Endothelial cell of umbilical vein (primary cell): ENCODE measurements around the gene TUBGCP3.

ENCODE experiments used
- EZH2 ChIP-seq: IDR thresholded peaks from 2 replicates; pipeline ENCODE4 v1.6.1; 2012; ENCODE audit warnings: borderline replicate concordance, low read depth, mild to moderate bottlenecking, moderate library complexity, low read length, inconsistent platforms; ENCODE audit not compliant: severe bottlenecking
- FOS ChIP-seq: IDR thresholded peaks from 2 replicates; pipeline ENCODE4 v1.6.1; 2011; ENCODE audit warnings: mild to moderate bottlenecking, low read length, moderate library complexity, borderline replicate concordance; ENCODE audit not compliant: insufficient read depth
- GATA2 ChIP-seq: IDR thresholded peaks from 2 replicates; pipeline ENCODE4 v1.7.0; 2011; ENCODE audit warnings: low read depth, mild to moderate bottlenecking, moderate library complexity, mixed read lengths, low read length; ENCODE audit not compliant: insufficient read length, insufficient read depth
- JUN ChIP-seq: IDR thresholded peaks from 2 replicates; pipeline ENCODE4 v1.6.1; 2011; ENCODE audit warnings: borderline replicate concordance, low read depth; ENCODE audit not compliant: insufficient read length, insufficient read depth
- MYC ChIP-seq: IDR thresholded peaks from one replicate; pipeline ENCODE4 v1.6.1; 2011; ENCODE audit warnings: mild to moderate bottlenecking, low read depth, low read length
- POLR2A ChIP-seq: IDR thresholded peaks from 2 replicates; pipeline ENCODE4 v1.6.1; 2012; ENCODE audit warnings: low read depth, mild to moderate bottlenecking, control low read depth, low read length
- POLR2AphosphoS5 ChIP-seq: IDR thresholded peaks from 2 replicates; pipeline ENCODE4 v1.6.1; 2012; ENCODE audit warnings: low read depth, mild to moderate bottlenecking, control low read depth, low read length, moderate library complexity; ENCODE audit not compliant: insufficient read depth
- TF ChIP-seq, protein P1 (sequence below), 2 donors: IDR thresholded peaks; 1 replicate in 1 of 2; 2 replicates in 1 of 2; pipeline ENCODE4 v1.5.1; 2011; ENCODE audit warnings: low read length in 2 of 2, mild to moderate bottlenecking in 2 of 2, moderate library complexity in 2 of 2, control low read depth in 1 of 2, inconsistent platforms in 1 of 2, low read depth in 1 of 2; ENCODE audit not compliant: insufficient read depth in 1 of 2; ENCODE audit errors: extremely low read depth in 1 of 2
- TF ChIP-seq, protein P2 (sequence below): IDR thresholded peaks from 2 replicates; pipeline ENCODE4 v1.6.1; 2011; ENCODE audit not compliant: insufficient read depth, insufficient read length

DNA sequence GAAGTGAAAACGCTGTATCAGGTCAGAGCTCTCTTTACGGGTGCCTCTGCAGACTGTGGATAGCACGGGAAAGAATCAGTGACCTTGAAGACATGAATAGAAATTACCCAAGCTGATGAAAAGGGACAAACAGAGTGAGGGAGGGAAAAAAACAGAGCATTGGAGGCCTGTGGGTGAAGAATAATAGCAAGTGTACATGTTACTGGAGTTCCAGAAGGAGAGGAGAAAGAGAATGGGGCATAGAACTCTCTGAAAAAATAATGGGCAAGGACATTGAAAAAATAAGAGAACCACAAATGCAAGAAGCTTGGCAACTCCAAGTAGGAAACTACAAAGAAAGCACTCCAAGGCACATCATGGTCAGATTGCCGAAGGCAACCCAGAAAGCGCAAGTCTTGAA lies 125.5 kb downstream of the TUBGCP3 start:
- TF ChIP-seq, protein P1, sequence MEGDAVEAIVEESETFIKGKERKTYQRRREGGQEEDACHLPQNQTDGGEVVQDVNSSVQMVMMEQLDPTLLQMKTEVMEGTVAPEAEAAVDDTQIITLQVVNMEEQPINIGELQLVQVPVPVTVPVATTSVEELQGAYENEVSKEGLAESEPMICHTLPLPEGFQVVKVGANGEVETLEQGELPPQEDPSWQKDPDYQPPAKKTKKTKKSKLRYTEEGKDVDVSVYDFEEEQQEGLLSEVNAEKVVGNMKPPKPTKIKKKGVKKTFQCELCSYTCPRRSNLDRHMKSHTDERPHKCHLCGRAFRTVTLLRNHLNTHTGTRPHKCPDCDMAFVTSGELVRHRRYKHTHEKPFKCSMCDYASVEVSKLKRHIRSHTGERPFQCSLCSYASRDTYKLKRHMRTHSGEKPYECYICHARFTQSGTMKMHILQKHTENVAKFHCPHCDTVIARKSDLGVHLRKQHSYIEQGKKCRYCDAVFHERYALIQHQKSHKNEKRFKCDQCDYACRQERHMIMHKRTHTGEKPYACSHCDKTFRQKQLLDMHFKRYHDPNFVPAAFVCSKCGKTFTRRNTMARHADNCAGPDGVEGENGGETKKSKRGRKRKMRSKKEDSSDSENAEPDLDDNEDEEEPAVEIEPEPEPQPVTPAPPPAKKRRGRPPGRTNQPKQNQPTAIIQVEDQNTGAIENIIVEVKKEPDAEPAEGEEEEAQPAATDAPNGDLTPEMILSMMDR (IDR thresholded peaks at IDR 0.05; ENCODE audit: extremely low read depth in 1 of 2, insufficient read depth in 1 of 2, low read depth in 1 of 2, low read length in 2 of 2): no peak
- TF ChIP-seq, protein P2, sequence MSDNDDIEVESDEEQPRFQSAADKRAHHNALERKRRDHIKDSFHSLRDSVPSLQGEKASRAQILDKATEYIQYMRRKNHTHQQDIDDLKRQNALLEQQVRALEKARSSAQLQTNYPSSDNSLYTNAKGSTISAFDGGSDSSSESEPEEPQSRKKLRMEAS: no peak
- TF ChIP-seq POLR2A: no peak
- no peak for TF ChIP-seq GATA2
- no peak for TF ChIP-seq MYC
- TF ChIP-seq POLR2AphosphoS5: no peak
- no peak for TF ChIP-seq EZH2
- no peak for TF ChIP-seq JUN
- TF ChIP-seq FOS: no peak
